K562 (cell line): Measurements from ENCODE around the gene TRDMT1. TPM values are rescaled to one million over a fixed set of nuclear protein-coding genes. Genes with fewer than 3 reads are reported as not detected.

Source experiments
- ARID3A ChIP-seq: IDR thresholded peaks from 2 replicates; pipeline ENCODE4 v1.6.1; 2012; ENCODE audit warnings: low read depth, low read length, improper control_type of control experiment, borderline replicate concordance
- ATF7 ChIP-seq: fragments of 450-650 bp; IDR thresholded peaks from 2 replicates; pipeline ENCODE4 v1.7.1; 2014; ENCODE audit warnings: mild to moderate bottlenecking, moderate library complexity
- CBFA2T2 ChIP-seq: fragments of 450-650 bp; conservative IDR thresholded peaks from 2 replicates; pipeline ENCODE4 v1.6.1; 2017; ENCODE audit warnings: mild to moderate bottlenecking
- CBFA2T3 ChIP-seq: fragments of 450-650 bp; IDR thresholded peaks from 2 replicates; pipeline ENCODE4 v1.6.1; 2017
- CEBPG ChIP-seq, 3 experiments: fragments of 200-800 bp in 1 of 3; sonication (Bioruptor generic) in 1 of 3; sonication (generic) in 1 of 3; formaldehyde crosslinking in 1 of 3; IDR thresholded peaks in 2 of 3; conservative IDR thresholded peaks in 1 of 3; 2 replicates each; pipeline versions ENCODE4 v1.6.1 to v1.8.0; 2016 to 2022; ENCODE audit warnings: missing compliant biosample characterization in 2 of 3, missing genetic modification characterization in 2 of 3, mild to moderate bottlenecking in 1 of 3, missing genetic modification reagents in 1 of 3
- CXXC5 ChIP-seq: fragments of 250-450 bp; sonication (Bioruptor Pico); IDR thresholded peaks from 2 replicates; pipeline ENCODE4 v1.8.0; 2022; ENCODE audit warnings: inconsistent platforms, mild to moderate bottlenecking, moderate library complexity
- HMBOX1 ChIP-seq: sonication (generic); IDR thresholded peaks from 2 replicates; pipeline ENCODE4 v1.6.1; 2016
- KDM1A ChIP-seq, 2 experiments: fragments of 450-650 bp; IDR thresholded peaks; 2 replicates each; pipeline ENCODE4 v1.6.1; 2016; ENCODE audit warnings: mild to moderate bottlenecking in 2 of 2
- MEIS2 ChIP-seq: fragments of 450-650 bp; IDR thresholded peaks from 2 replicates; pipeline ENCODE4 v1.6.1; 2014; ENCODE audit warnings: mild to moderate bottlenecking; ENCODE audit not compliant: partially characterized antibody
- MNT ChIP-seq, 2 experiments: fragments of 450-650 bp; conservative IDR thresholded peaks; 2 replicates each; pipeline ENCODE4 v1.6.1; 2017; ENCODE audit warnings: mild to moderate bottlenecking in 2 of 2, moderate library complexity in 2 of 2
- MYC ChIP-seq, 2 experiments: fragments of 250-450 bp in 1 of 2; sonication (Bioruptor Pico) in 1 of 2; IDR thresholded peaks; 2 replicates each; pipeline versions ENCODE4 v1.5.1 to v1.6.1; 2012 to 2021; ENCODE audit warnings: low read depth in 2 of 2, borderline replicate concordance in 1 of 2, improper control_type of control experiment in 1 of 2, low read length in 1 of 2, mild to moderate bottlenecking in 1 of 2, moderate library complexity in 1 of 2
- NFATC3 ChIP-seq: fragments of 450-650 bp; IDR thresholded peaks from 2 replicates; pipeline ENCODE4 v1.6.1; 2017; ENCODE audit warnings: mild to moderate bottlenecking
- POLR2AphosphoS5 ChIP-seq: IDR thresholded peaks from 2 replicates; pipeline ENCODE4 v1.6.1; 2011; ENCODE audit warnings: mild to moderate bottlenecking, low read depth, low read length, moderate library complexity; ENCODE audit not compliant: control insufficient read depth, insufficient read depth
- RNF2 ChIP-seq: sonication (generic); IDR thresholded peaks from 2 replicates; pipeline ENCODE4 v1.6.1; 2016
- SMARCE1 ChIP-seq: fragments of 450-650 bp; IDR thresholded peaks from 2 replicates; pipeline ENCODE4 v1.7.1; 2016; ENCODE audit warnings: mild to moderate bottlenecking
- SOX6 ChIP-seq: fragments of 450-650 bp; IDR thresholded peaks from 2 replicates; pipeline ENCODE4 v1.6.1; 2014; ENCODE audit warnings: mild to moderate bottlenecking
- TCF3 ChIP-seq: sonication (generic); formaldehyde crosslinking; IDR thresholded peaks from 2 replicates; pipeline ENCODE4 v1.4.0; 2020; ENCODE audit warnings: mild to moderate bottlenecking, missing genetic modification reagents
- TEAD4 ChIP-seq, 2 experiments: sonication (generic) in 1 of 2; formaldehyde crosslinking in 1 of 2; IDR thresholded peaks; 2 replicates each; pipeline versions ENCODE4 v1.6.1 to v1.8.0; 2012 to 2022; ENCODE audit warnings: borderline replicate concordance in 1 of 2, inconsistent platforms in 1 of 2, low read length in 1 of 2, mild to moderate bottlenecking in 1 of 2, missing genetic modification reagents in 1 of 2
- TRIM24 ChIP-seq, 2 experiments: fragments of 450-650 bp; IDR thresholded peaks; 2 replicates each; pipeline ENCODE4 v1.6.1; 2016
- U2AF2 ChIP-seq: fragments of 200-400 bp; formaldehyde crosslinking; optimal IDR thresholded peaks from 2 replicates; pipeline ENCODE3; 2017; ENCODE audit warnings: low read depth, mild to moderate bottlenecking, low read length
- YY1 ChIP-seq, 3 experiments: IDR thresholded peaks; 2 replicates each; pipeline ENCODE4 v1.6.1; 2011; ENCODE audit warnings: low read length in 2 of 3, mild to moderate bottlenecking in 2 of 3, moderate library complexity in 2 of 3, borderline replicate concordance in 1 of 3, control low read depth in 1 of 3, low read depth in 1 of 3; ENCODE audit not compliant: insufficient read depth in 3 of 3, insufficient replicate concordance in 2 of 3, control insufficient read depth in 1 of 3, insufficient read length in 1 of 3; ENCODE audit errors: extremely low read depth in 1 of 3
- ZNF449 ChIP-seq: fragments of 250-450 bp; sonication (Bioruptor Pico); IDR thresholded peaks from 2 replicates; pipeline ENCODE4 v1.8.0; 2022; ENCODE audit warnings: moderate library complexity, mild to moderate bottlenecking, inconsistent platforms
- ZSCAN32 ChIP-seq: fragments of 450-650 bp; formaldehyde crosslinking; IDR thresholded peaks from 2 replicates; pipeline ENCODE4 v1.4.0; 2020; ENCODE audit warnings: mild to moderate bottlenecking, moderate library complexity
- polyA plus RNA-seq, 8 experiments: library from polyadenylated mRNA; depleted of rRNA in 4 of 8; stranded (reverse) in 5 of 8; unstranded in 3 of 8; fragments of >200 nt; fragmentation: Nextera tagmentation in 2 of 8; fragmentation: Illumina TruSeq in 1 of 8; extraction: Ambion mirVana in 2 of 8; extraction: Trizol in 1 of 8; gene quantifications; 2 replicates each; pipeline versions ENCODE4 v1.2.1 to v1.2.3, GENCODE V29; 2011 to 2014; ENCODE audit warnings: inconsistent platforms in 1 of 8, missing spikeins in 1 of 8
- total RNA-seq, 7 experiments: library from RNA; depleted of rRNA in 6 of 7; stranded (reverse); fragments of >200 nt in 6 of 7; fragmentation: Illumina TruSeq in 2 of 7; extraction: Trizol in 2 of 7; gene quantifications; 2 replicates each; pipeline versions ENCODE4 v1.2.1 to v1.2.3, GENCODE V29; 2011 to 2021; ENCODE audit warnings: low replicate concordance in 1 of 7

TRDMT1 gene
- total and polyA plus RNA-seq, 9 of the 15 experiments (the other 6 are each of a cell fraction or from before 2014, with no cell fraction given): 5.4 to 12.6 (median 9.3) TPM

GRCh38 chr10:17203416-17203815 is 1.9 kb upstream of the TRDMT1 start (continued):
- peak; percentile 93 for TF ChIP-seq MYC (IDR thresholded peaks at IDR 0.05; ENCODE audit: low read depth, low read length)
- no peak for TF ChIP-seq MYC (CRISPR knock-in tag; IDR thresholded peaks at IDR 0.05; ENCODE audit: borderline replicate concordance, low read depth)
- TF ChIP-seq CEBPG (CRISPR knock-in tag; IDR thresholded peaks at IDR 0.05): no peak
- TF ChIP-seq CEBPG (tag; conservative IDR thresholded peaks at IDR 0.05 in 1 of 2, IDR thresholded peaks at IDR 0.05 in 1 of 2): no peak
- no peak for TF ChIP-seq POLR2AphosphoS5
- TF ChIP-seq RNF2: peak; percentile 55
- TF ChIP-seq TCF3 (CRISPR knock-in tag): peak; percentile 57
- TF ChIP-seq U2AF2: no peak
- peak; percentile 66 to 74 for TF ChIP-seq KDM1A (IDR thresholded peaks at IDR 0.05)
- peak; percentile 97 for TF ChIP-seq HMBOX1
- TF ChIP-seq ZNF449 (CRISPR knock-in tag): no peak
- no peak for TF ChIP-seq YY1 (IDR thresholded peaks at IDR 0.05; ENCODE audit: borderline replicate concordance in 1 of 3, control insufficient read depth in 1 of 3, extremely low read depth in 1 of 3, insufficient read depth in 3 of 3, insufficient read length in 1 of 3, insufficient replicate concordance in 2 of 3, low read depth in 1 of 3, low read length in 2 of 3)
- TF ChIP-seq CBFA2T3: peak; percentile 89
- 0 out of 2 replicates have a peak, but pooled peaks have one; percentile 31 for TF ChIP-seq ATF7
- TF ChIP-seq TEAD4 (IDR thresholded peaks at IDR 0.05; ENCODE audit: low read length): peak; percentile 79
- no peak for TF ChIP-seq TEAD4 (CRISPR knock-in tag; IDR thresholded peaks at IDR 0.05; ENCODE audit: borderline replicate concordance)
- TF ChIP-seq SMARCE1: peak; percentile 67
- TF ChIP-seq MNT (conservative IDR thresholded peaks at IDR 0.05): peak; percentile 66 to 72
- TF ChIP-seq CXXC5: peak; percentile 71
- TF ChIP-seq TRIM24 (IDR thresholded peaks at IDR 0.05): peak in 1 of 2 experiments; percentile 59; a peak in 2 of 4 replicates
- TF ChIP-seq MEIS2: peak; percentile 21
- 0 out of 2 replicates have a peak, but pooled peaks have one; percentile 8 for TF ChIP-seq ARID3A
- no peak for TF ChIP-seq NFATC3
- peak; percentile 90 for TF ChIP-seq SOX6
- TF ChIP-seq ZSCAN32 (CRISPR knock-in tag): no peak
- TF ChIP-seq CBFA2T2: peak; percentile 79
